Stomach smooth muscle (tissue), 2 donors: ENCODE results near the gene CYB5A.

ENCODE experiments used
- H3K27ac ChIP-seq: one replicate; pipeline ENCODE4 v1.7.0; 2013; ENCODE audit warnings: mild to moderate bottlenecking, low read length, inconsistent platforms
- H3K27me3 ChIP-seq, 2 donors: one replicate each; pipeline ENCODE4 v1.7.0; 2013; ENCODE audit warnings: low read length in 2 of 2; ENCODE audit not compliant: insufficient read depth in 2 of 2, control insufficient read depth in 1 of 2
- H3K36me3 ChIP-seq, 2 donors: one replicate each; pipeline ENCODE4 v1.7.0; 2013; ENCODE audit warnings: low read length in 2 of 2; ENCODE audit not compliant: control insufficient read depth in 2 of 2, insufficient read depth in 2 of 2
- H3K4me1 ChIP-seq: one replicate; pipeline ENCODE4 v1.7.0; 2013; ENCODE audit warnings: low read length; ENCODE audit not compliant: control insufficient read depth, insufficient read depth
- H3K4me3 ChIP-seq, 2 donors: one replicate each; pipeline ENCODE4 v1.7.0; 2013; ENCODE audit warnings: low read length in 2 of 2
- H3K9ac ChIP-seq, 2 donors: one replicate each; pipeline ENCODE4 v1.7.0; 2013; ENCODE audit warnings: low read length in 2 of 2, mild to moderate bottlenecking in 1 of 2
- H3K9me3 ChIP-seq, 2 donors: one replicate each; pipeline ENCODE4 v1.7.0; 2013; ENCODE audit warnings: low read length in 2 of 2; ENCODE audit not compliant: control insufficient read depth in 2 of 2
- donor health status: healthy.
- donor health status: Pancreatic carcinoma.

The CYB5A gene

GRCh38 chr18:74229891-74230290 is 61.9 kb downstream of the CYB5A start:
- H3K4me3 ChIP-seq: no peak overlapping the region
- peaks cover 0 to 9% of the 10 kb centered on the region in 2 donors for H3K27me3 ChIP-seq
- no peak overlapping the region for H3K27ac ChIP-seq
- peaks cover 4% of the 10 kb centered on the region for H3K4me1 ChIP-seq
- no peaks in the 10 kb centered on the region for H3K9me3 ChIP-seq
- H3K36me3 ChIP-seq: no peaks in the 10 kb centered on the region
- no peak overlapping the region for H3K9ac ChIP-seq

- H3K4me1 ChIP-seq: no peaks in the 10 kb centered on the region
- H3K4me3 ChIP-seq: no peak overlapping the region
- peaks cover 0 to 9% of the 10 kb centered on the region in 2 donors for H3K27me3 ChIP-seq
- no peak overlapping the region for H3K27ac ChIP-seq
- H3K9me3 ChIP-seq: no peaks in the 10 kb centered on the region
- no peaks in the 10 kb centered on the region for H3K36me3 ChIP-seq
- H3K9ac ChIP-seq: no peak overlapping the region
Measured at GRCh38 chr18:74229005-74229404, 62.8 kb downstream of the CYB5A start.

- H3K9ac ChIP-seq: no peak overlapping the region
- H3K27me3 ChIP-seq: peaks cover 0 to 9% of the 10 kb centered on the region in 2 donors
- no peak overlapping the region for H3K4me3 ChIP-seq
Measured at GRCh38 chr18:74228312-74228711, 63.5 kb downstream of the CYB5A start.

GRCh38 chr18:74226666-74227065 is 65.1 kb downstream of the CYB5A start:
- H3K36me3 ChIP-seq: no peaks in the 10 kb centered on the region
- H3K9ac ChIP-seq: no peak overlapping the region
- no peak overlapping the region for H3K27ac ChIP-seq
- peaks cover 0 to 9% of the 10 kb centered on the region in 2 donors for H3K27me3 ChIP-seq
- H3K9me3 ChIP-seq: no peaks in the 10 kb centered on the region
- H3K4me1 ChIP-seq: no peaks in the 10 kb centered on the region
- H3K4me3 ChIP-seq: no peak overlapping the region

More at GRCh38 chr18:74228312-74228711, 63.5 kb downstream of the CYB5A start:
- Histone ChIP-seq H3K36me3 (no peaks in the 10 kb centered on the region), H3K4me1 (no peaks in the 10 kb centered on the region), H3K27ac (no peak overlapping the region), H3K9me3 (no peaks in the 10 kb centered on the region)

GRCh38 chr18:74226156-74226555 is 65.6 kb downstream of the CYB5A start:
- H3K27me3 ChIP-seq: peaks cover 0 to 9% of the 10 kb centered on the region in 2 donors
- H3K4me3 ChIP-seq: no peak overlapping the region
- H3K9me3 ChIP-seq: no peaks in the 10 kb centered on the region
- no peaks in the 10 kb centered on the region for H3K4me1 ChIP-seq
- H3K36me3 ChIP-seq: no peaks in the 10 kb centered on the region
- H3K27ac ChIP-seq: no peak overlapping the region
- H3K9ac ChIP-seq: no peak overlapping the region

- peaks cover 0 to 9% of the 10 kb centered on the region in 2 donors for H3K27me3 ChIP-seq
- no peak overlapping the region for H3K4me3 ChIP-seq
- no peaks in the 10 kb centered on the region for H3K4me1 ChIP-seq
- no peak overlapping the region for H3K27ac ChIP-seq
- no peak overlapping the region for H3K9ac ChIP-seq
- H3K9me3 ChIP-seq: no peaks in the 10 kb centered on the region
- no peaks in the 10 kb centered on the region for H3K36me3 ChIP-seq
Measured at GRCh38 chr18:74225193-74225840, 66.4 kb downstream of the CYB5A start.

- Histone ChIP-seq H3K9me3 (no peaks in the 10 kb centered on the region), H3K27ac (no peak overlapping the region), H3K4me3 (no peak overlapping the region), H3K4me1 (no peaks in the 10 kb centered on the region), H3K27me3 (peaks cover 0 to 9% of the 10 kb centered on the region in 2 donors), H3K9ac (no peak overlapping the region), H3K36me3 (no peaks in the 10 kb centered on the region)
Measured at GRCh38 chr18:74222710-74223494, 68.9 kb downstream of the CYB5A start.

GRCh38 chr18:74221081-74221480 is 70.7 kb downstream of the CYB5A start:
- Histone ChIP-seq H3K27me3 (peaks cover 0 to 5% of the 10 kb centered on the region in 2 donors), H3K4me1 (no peaks in the 10 kb centered on the region), H3K27ac (no peak overlapping the region), H3K9ac (no peak overlapping the region), H3K4me3 (no peak overlapping the region), H3K36me3 (no peaks in the 10 kb centered on the region), H3K9me3 (no peaks in the 10 kb centered on the region)

- Histone ChIP-seq H3K9me3 (no peaks in the 10 kb centered on the region), H3K4me1 (no peaks in the 10 kb centered on the region), H3K27ac (no peak overlapping the region), H3K36me3 (no peaks in the 10 kb centered on the region), H3K9ac (no peak overlapping the region), H3K27me3 (peaks cover 0 to 4% of the 10 kb centered on the region in 2 donors), H3K4me3 (no peak overlapping the region)
Measured at GRCh38 chr18:74219056-74219455, 72.7 kb downstream of the CYB5A start.

- H3K9ac ChIP-seq: no peak overlapping the region
- H3K4me1 ChIP-seq: no peaks in the 10 kb centered on the region
- H3K36me3 ChIP-seq: no peaks in the 10 kb centered on the region
- no peak overlapping the region for H3K27ac ChIP-seq
- no peaks in the 10 kb centered on the region for H3K9me3 ChIP-seq
- H3K27me3 ChIP-seq: peaks cover 0 to 4% of the 10 kb centered on the region in 2 donors
- no peak overlapping the region for H3K4me3 ChIP-seq
Measured at GRCh38 chr18:74217476-74218143, 74.2 kb downstream of the CYB5A start.
